Peyer's patch (tissue), 4 donors: Measurements from ENCODE around the gene TARM1. TPM values are rescaled to one million over a fixed set of nuclear protein-coding genes. Genes with fewer than 3 reads are reported as not detected.

Source experiments
- DNase-seq, 3 donors: peaks; one replicate each; pipeline ENCODE4 v3.0.0-alpha.2; 2017 to 2019
- H3K27ac ChIP-seq, 4 donors: fragments of 200-600 bp; sonication (generic); one replicate each; pipeline ENCODE4 v1.5.1; 2016 to 2019
- H3K27me3 ChIP-seq, 2 donors: fragments of 200-600 bp; sonication (generic); one replicate each; pipeline ENCODE4 v1.5.1; 2019
- H3K36me3 ChIP-seq, 3 donors: fragments of 200-600 bp; sonication (generic); one replicate each; pipeline ENCODE4 v1.5.1; 2016 to 2019
- H3K4me1 ChIP-seq, 4 donors: fragments of 200-600 bp; sonication (generic); one replicate each; pipeline ENCODE4 v1.5.1; 2016 to 2019
- H3K4me3 ChIP-seq, 4 donors: fragments of 200-600 bp; sonication (generic); 1 replicate in 3 of 4; 2 replicates in 1 of 4; pipeline ENCODE4 v1.5.1; 2016 to 2019; ENCODE audit warnings: mild to moderate bottlenecking in 1 of 4
- H3K9me3 ChIP-seq, 4 donors: fragments of 200-600 bp; sonication (generic); one replicate each; pipeline ENCODE4 v1.5.1; 2016 to 2019; ENCODE audit warnings: mild to moderate bottlenecking in 1 of 4
- CTCF ChIP-seq, 6 experiments: fragments of 450-650 bp in 4 of 6; fragments of 200-600 bp in 2 of 6; sonication (generic) in 1 of 6; IDR thresholded peaks; one replicate each; pipeline ENCODE4 v1.5.1; 2017 to 2019; ENCODE audit warnings: antibody characterized with exemption in 6 of 6, mild to moderate bottlenecking in 3 of 6, moderate library complexity in 1 of 6
- POLR2A ChIP-seq, 2 donors: fragments of 450-650 bp; IDR thresholded peaks; one replicate each; pipeline ENCODE4 v1.5.1; 2017; ENCODE audit warnings: antibody characterized with exemption in 2 of 2, mild to moderate bottlenecking in 2 of 2, moderate library complexity in 2 of 2
- small RNA-seq, 2 donors: library from RNA; depleted of rRNA; stranded (forward); fragments of <200 nt; gene quantifications; one replicate each; pipeline ENCODE3, GENCODE V24; 2016
- total RNA-seq, 4 donors: library from RNA; depleted of rRNA; stranded (reverse); fragments of >200 nt; gene quantifications; one replicate each; pipeline ENCODE4 v1.1.0, GENCODE V29; 2016

Gene TARM1
- total RNA-seq, 4 donors from 2014 or later = not detected

- DNase-seq = no peak
- H3K9me3 ChIP-seq = no peaks in the 10 kb centered on the region
- H3K4me3 ChIP-seq = no peak overlapping the region
- no peaks in the 10 kb centered on the region for H3K36me3 ChIP-seq
- no peaks in the 10 kb centered on the region for H3K4me1 ChIP-seq
- no peak overlapping the region for H3K27ac ChIP-seq
- TF ChIP-seq POLR2A (IDR thresholded peaks at IDR 0.05) = no peak
- no peak for TF ChIP-seq CTCF (IDR thresholded peaks at IDR 0.05)
- no peaks in the 10 kb centered on the region for H3K27me3 ChIP-seq
Observed at GRCh38 chr19:54024660-54025059, 56.5 kb downstream of the TARM1 start.

GRCh38 chr19:54023191-54023590 lies 58.0 kb downstream of the TARM1 start:
- no peak overlapping the region for H3K27ac ChIP-seq
- no peak for DNase-seq
- H3K27me3 ChIP-seq = no peaks in the 10 kb centered on the region
- TF ChIP-seq POLR2A (IDR thresholded peaks at IDR 0.05) (no peak), CTCF (IDR thresholded peaks at IDR 0.05) (no peak)
- no peaks in the 10 kb centered on the region for H3K9me3 ChIP-seq
- H3K4me3 ChIP-seq = no peak overlapping the region
- no peaks in the 10 kb centered on the region for H3K4me1 ChIP-seq
- H3K36me3 ChIP-seq = no peaks in the 10 kb centered on the region

- no peaks in the 10 kb centered on the region for H3K27me3 ChIP-seq
- no peaks in the 10 kb centered on the region for H3K36me3 ChIP-seq
- H3K9me3 ChIP-seq = no peaks in the 10 kb centered on the region
- DNase-seq = no peak
- no peaks in the 10 kb centered on the region for H3K4me1 ChIP-seq
- TF ChIP-seq POLR2A (IDR thresholded peaks at IDR 0.05) = no peak
- TF ChIP-seq CTCF (IDR thresholded peaks at IDR 0.05) = no peak
- no peak overlapping the region for H3K27ac ChIP-seq
- H3K4me3 ChIP-seq = no peak overlapping the region
Observed at GRCh38 chr19:54021932-54022331, 59.2 kb downstream of the TARM1 start.

GRCh38 chr19:54021363-54021762 lies 59.8 kb downstream of the TARM1 start:
- Histone ChIP-seq H3K4me1 (no peaks in the 10 kb centered on the region), H3K36me3 (no peaks in the 10 kb centered on the region), H3K9me3 (no peaks in the 10 kb centered on the region), H3K27me3 (no peaks in the 10 kb centered on the region), H3K4me3 (no peak overlapping the region), H3K27ac (no peak overlapping the region)
- no peak for TF ChIP-seq CTCF (IDR thresholded peaks at IDR 0.05)
- DNase-seq = no peak

Small RNA genes within 50 kb of the gene (small RNA-seq; reads per million reads assigned to genes)
- 0 reads per million in 2 donors for gene AC012314.20

Other genes starting within 250 kb of the TARM1 start
- gene MYADM, start 213.5 kb downstream of the TARM1 start, total RNA-seq = 10 to 100 TPM; 11.4 to 52.8 (median 32.5) TPM
- 1 to 10 TPM in 1 of 4 donors, under 1 TPM in 1, not detected in 2; 0.47 to 2.5 TPM for gene PRKCG, start 199.2 kb downstream of the TARM1 start, total RNA-seq
- not detected for gene CACNG7, start 172.1 kb downstream of the TARM1 start, total RNA-seq
- gene CACNG8, start 118.4 kb downstream of the TARM1 start, total RNA-seq = not detected
- gene CACNG6, start 89.7 kb downstream of the TARM1 start, total RNA-seq = not detected
- not detected for gene VSTM1, start 17.5 kb downstream of the TARM1 start, total RNA-seq
- 1 to 10 TPM in 1 of 4 donors, under 1 TPM in 1, not detected in 2; 0.70 to 1.7 TPM for gene OSCAR, start 19.4 kb upstream of the TARM1 start, total RNA-seq
- 100 to 1,000 TPM in 1 of 4 donors, 10 to 100 TPM in 3; 40.6 to 156 (median 45.7) TPM for gene NDUFA3, start 21.5 kb upstream of the TARM1 start, total RNA-seq
- 10 to 100 TPM in 2 of 4 donors, 1 to 10 TPM in 2; 9.3 to 15.7 (median 10.6) TPM for gene TFPT, start 34.3 kb upstream of the TARM1 start, total RNA-seq
- gene PRPF31, start 34.4 kb upstream of the TARM1 start, total RNA-seq = 10 to 100 TPM; 23.3 to 75.1 (median 41.4) TPM
- 10 to 100 TPM; 26.1 to 99.9 (median 38.9) TPM for gene CNOT3, start 56.4 kb upstream of the TARM1 start, total RNA-seq
- 10 to 100 TPM in 2 of 4 donors, 1 to 10 TPM in 2; 2.9 to 28.9 (median 6.8) TPM for gene LENG1, start 78.4 kb upstream of the TARM1 start, total RNA-seq
- gene TMC4, start 91.8 kb upstream of the TARM1 start, total RNA-seq = 100 to 1,000 TPM in 3 of 4 donors, 10 to 100 TPM in 1; 38.0 to 281 (median 232) TPM
- 100 to 1,000 TPM in 3 of 4 donors, 10 to 100 TPM in 1; 85.8 to 370 (median 245) TPM for gene MBOAT7, start 108.2 kb upstream of the TARM1 start, total RNA-seq
- 10 to 100 TPM; 29.7 to 50.4 (median 42.2) TPM for gene TSEN34, start 109.9 kb upstream of the TARM1 start, total RNA-seq
- gene RPS9, start 119.5 kb upstream of the TARM1 start, total RNA-seq = 1,000 to 10,000 TPM in 2 of 4 donors, 100 to 1,000 TPM in 2; 712 to 1,604 (median 941) TPM
- gene LILRB3, start 141.6 kb upstream of the TARM1 start, total RNA-seq = 10 to 100 TPM in 1 of 4 donors, 1 to 10 TPM in 2, not detected in 1; 3.1 to 16.5 (median 5.6) TPM
- gene LILRA6, start 161.4 kb upstream of the TARM1 start, total RNA-seq = 1 to 10 TPM in 2 of 4 donors, not detected in 2; 1.1 to 1.5 TPM
- 10 to 100 TPM in 2 of 4 donors, 1 to 10 TPM in 2; 6.1 to 17.6 (median 9.7) TPM for gene LILRB5, start 175.9 kb upstream of the TARM1 start, total RNA-seq
- gene LILRB2, start 199.7 kb upstream of the TARM1 start, total RNA-seq = 10 to 100 TPM in 1 of 4 donors, 1 to 10 TPM in 1, under 1 TPM in 2; 0.53 to 11.6 (median 1.6) TPM
- gene LILRA5, start 231.8 kb upstream of the TARM1 start, total RNA-seq = 1 to 10 TPM in 2 of 4 donors, not detected in 2; 1.9 to 4.1 TPM